Small intestine (tissue), 7 donors: ENCODE data around the gene S100A8. TPM values are rescaled to one million over a fixed set of nuclear protein-coding genes. Genes with fewer than 3 reads are reported as not detected.
"Not testable (repeated sequence)": the region's sequence is repeated elsewhere in the genome, so short reads cannot be mapped to it uniquely, and the experiment has no call there.

Experiments used
- DNase-seq, 2 donors: peaks; one replicate each; pipeline versions ENCODE4 v3.0.0 to v3.0.0-alpha.2; 2013
- FAIRE-seq: peaks from 2 replicates; lab custom pipeline; 2012; peaks lifted over from hg19 to GRCh38; lab: Jason Lieb, UNC
- H3K27ac ChIP-seq, 3 donors: one replicate each; pipeline ENCODE4 v1.5.1; 2013; ENCODE audit warnings: low read length in 2 of 3, mild to moderate bottlenecking in 2 of 3, control low read depth in 1 of 3, inconsistent platforms in 1 of 3, low read depth in 1 of 3, moderate library complexity in 1 of 3
- H3K27me3 ChIP-seq, 3 donors: one replicate each; pipeline ENCODE4 v1.6.1; 2013; ENCODE audit warnings: low read length in 3 of 3, inconsistent platforms in 1 of 3; ENCODE audit not compliant: control insufficient read depth in 3 of 3, insufficient read depth in 3 of 3
- H3K36me3 ChIP-seq, 3 donors: one replicate each; pipeline ENCODE4 v1.6.1; 2013; ENCODE audit warnings: low read length in 3 of 3, inconsistent platforms in 1 of 3, low read depth in 1 of 3, mild to moderate bottlenecking in 1 of 3, moderate library complexity in 1 of 3; ENCODE audit not compliant: control insufficient read depth in 3 of 3, insufficient read depth in 2 of 3
- H3K4me1 ChIP-seq, 3 donors: one replicate each; pipeline ENCODE4 v1.6.1; 2013; ENCODE audit warnings: low read length in 2 of 3, inconsistent platforms in 1 of 3, low read depth in 1 of 3, mild to moderate bottlenecking in 1 of 3, moderate library complexity in 1 of 3; ENCODE audit not compliant: control insufficient read depth in 3 of 3, insufficient read depth in 2 of 3
- H3K4me3 ChIP-seq, 3 donors: one replicate each; pipeline ENCODE4 v1.5.1; 2013; ENCODE audit warnings: low read length in 3 of 3, control low read depth in 1 of 3, inconsistent platforms in 1 of 3, low read depth in 1 of 3, mild to moderate bottlenecking in 1 of 3, moderate library complexity in 1 of 3
- H3K9me3 ChIP-seq, 2 donors: one replicate each; pipeline ENCODE4 v1.6.1; 2013; ENCODE audit warnings: low read depth in 1 of 2, low read length in 1 of 2; ENCODE audit not compliant: control insufficient read depth in 2 of 2, insufficient read depth in 1 of 2
- WGBS, 3 donors: extraction: QIAGEN DNeasy Blood & Tissue Kit; methylation state at CpG; one replicate each; pipeline ENCODE4 v1.1.7; 2013; 5-methylcytosine and 5-hydroxymethylcytosine counted together
- polyA plus RNA-seq, 4 donors: library from polyadenylated mRNA; stranded (reverse) in 3 of 4; unstranded in 1 of 4; fragments of 200-250 nt in 3 of 4; fragments of 120-200 nt in 1 of 4; gene quantifications; one replicate each; pipeline versions ENCODE4 v1.2.1 to v1.2.3, GENCODE V29; 2013
- donor health status: healthy with polysubstance abuse.
- donor health status: control.
- donor health status: control.
- donor health status: Bipolar disorder and iron deficiency.
- donor health status: healthy.

S100A8 gene
- polyA plus RNA-seq, 4 donors, result 10.2 to 208 (median 86.3) TPM

GRCh38 chr1:153422450-153423068 lies 31.7 kb upstream of the S100A8 start:
- Histone ChIP-seq H3K27me3 (peaks cover 0 to 4% (median 0%) of the 10 kb centered on the region in 3 donors), H3K36me3 (no peaks in the 10 kb centered on the region), H3K4me3 (no peak overlapping the region), H3K9me3 (no peaks in the 10 kb centered on the region), H3K4me1 (no peaks in the 10 kb centered on the region), H3K27ac (no peak overlapping the region)
- WGBS, 3 donors, result 5 to 10% (median 10%) methylated on average over 6 of the region's 6 CpGs
- FAIRE-seq (no peak), DNase-seq (peak; percentile 61 to 83)

- H3K4me1 ChIP-seq, result no peaks in the 10 kb centered on the region
- no peaks in the 10 kb centered on the region for H3K9me3 ChIP-seq
- H3K36me3 ChIP-seq, result no peaks in the 10 kb centered on the region
- H3K27ac ChIP-seq, result no peak overlapping the region
- WGBS, 3 donors, result 61 to 71% (median 70%) methylated on average over 2 of the region's 2 CpGs
- FAIRE-seq (no peak), DNase-seq (no peak)
- H3K27me3 ChIP-seq, result peaks cover 0 to 4% (median 0%) of the 10 kb centered on the region in 3 donors
- H3K4me3 ChIP-seq, result no peak overlapping the region
Measured at GRCh38 chr1:153420306-153420705, 29.4 kb upstream of the S100A8 start.

DNA sequence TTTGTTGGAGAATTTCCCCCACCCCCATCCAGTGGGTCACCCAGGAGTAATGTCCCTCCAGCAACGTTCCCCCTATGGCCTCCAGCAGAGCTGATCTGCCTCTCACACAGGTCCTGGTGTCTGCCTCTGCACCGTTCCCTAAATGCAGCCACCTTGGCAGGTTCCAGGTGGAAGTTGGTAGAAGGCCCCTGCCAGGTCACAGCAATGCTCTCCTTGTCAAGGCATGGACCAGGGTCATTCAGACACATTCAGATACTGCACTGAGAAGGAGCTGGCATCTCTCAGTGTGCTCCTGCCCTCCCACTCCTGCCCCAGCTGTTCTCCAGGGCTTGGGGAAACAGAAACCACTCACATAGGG lies 28.5 kb upstream of the S100A8 start:
- not testable (repeated sequence) for H3K4me1 ChIP-seq, FAIRE-seq, H3K9me3 ChIP-seq, H3K36me3 ChIP-seq, H3K27me3 ChIP-seq, H3K27ac ChIP-seq, DNase-seq, H3K4me3 ChIP-seq
- WGBS, 3 donors, result 46 to 54% (median 51%) methylated on average over 2 of the region's 2 CpGs

GRCh38 chr1:153418758-153419435 lies 28.0 kb upstream of the S100A8 start:
- not testable (repeated sequence) for FAIRE-seq, H3K27me3 ChIP-seq, H3K4me3 ChIP-seq, H3K27ac ChIP-seq, H3K36me3 ChIP-seq, H3K4me1 ChIP-seq, DNase-seq, H3K9me3 ChIP-seq
- WGBS, 3 donors, result 49 to 66% (median 53%) methylated on average over 7 of the region's 7 CpGs

- WGBS, 3 donors, result 73 to 80% (median 76%) methylated on average over 12 of the region's 12 CpGs
- Histone ChIP-seq H3K36me3 (no peaks in the 10 kb centered on the region), H3K27ac (no peak overlapping the region), H3K4me3 (no peak overlapping the region), H3K9me3 (no peaks in the 10 kb centered on the region), H3K27me3 (peaks cover 0 to 4% (median 0%) of the 10 kb centered on the region in 3 donors), H3K4me1 (no peaks in the 10 kb centered on the region)
- no peak for DNase-seq
- FAIRE-seq, result no peak
Measured at GRCh38 chr1:153417136-153417888, 26.4 kb upstream of the S100A8 start.

DNA sequence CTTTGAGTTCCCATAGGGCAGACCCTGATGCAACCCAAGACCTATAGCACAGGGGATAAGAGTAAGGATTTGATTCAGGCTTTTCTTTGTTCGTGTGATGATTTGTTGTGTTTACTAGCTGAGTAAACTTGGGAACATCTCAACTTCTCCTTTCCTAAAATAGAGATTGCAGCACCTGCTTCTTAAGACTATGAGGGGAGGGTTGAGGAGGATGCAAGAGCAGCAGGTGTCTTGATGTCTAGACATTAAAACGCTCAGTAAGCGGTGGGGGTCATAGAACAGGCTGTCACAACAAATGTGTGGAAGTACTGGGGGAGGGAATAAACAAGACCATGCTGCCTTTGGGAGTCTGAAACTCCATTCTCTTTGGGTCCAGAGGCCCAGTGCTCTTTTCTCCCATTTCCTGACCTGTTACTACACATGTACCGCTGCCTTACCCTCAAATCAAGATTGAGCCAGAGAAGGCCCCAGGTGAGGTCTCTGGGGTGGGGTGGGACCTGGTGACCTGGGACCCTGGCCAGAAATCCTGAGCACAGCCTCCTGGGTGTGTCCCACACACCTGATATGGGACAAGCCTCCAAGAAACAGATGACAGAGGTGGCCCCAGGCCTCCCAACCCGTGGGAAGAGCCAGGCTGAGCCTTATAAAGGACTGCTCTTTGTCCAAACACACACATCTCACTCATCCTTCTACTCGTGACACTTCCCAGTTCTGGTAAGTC lies 25.1 kb upstream of the S100A8 start, which contains the start of gene S100A7A:
Gene S100A7A, plus strand, starts transcription at position 671 of the 721 bp plus-strand sequence. CDS start 1,563 bp downstream, outside the sequence.
- DNase-seq, result no peak
- Histone ChIP-seq H3K4me3 (no peak within 1 kb of the TSS), H3K4me1 (no peaks in the 10 kb centered on the region), H3K36me3 (no peaks in the 10 kb centered on the region), H3K9me3 (no peaks in the 10 kb centered on the region), H3K27me3 (peaks cover 0 to 4% (median 0%) of the 10 kb centered on the region in 3 donors), H3K27ac (no peak within 1 kb of the TSS)
- WGBS, 3 donors, result 56 to 64% (median 62%) methylated on average over 6 of the region's 6 CpGs
- FAIRE-seq, result no peak

DNA sequence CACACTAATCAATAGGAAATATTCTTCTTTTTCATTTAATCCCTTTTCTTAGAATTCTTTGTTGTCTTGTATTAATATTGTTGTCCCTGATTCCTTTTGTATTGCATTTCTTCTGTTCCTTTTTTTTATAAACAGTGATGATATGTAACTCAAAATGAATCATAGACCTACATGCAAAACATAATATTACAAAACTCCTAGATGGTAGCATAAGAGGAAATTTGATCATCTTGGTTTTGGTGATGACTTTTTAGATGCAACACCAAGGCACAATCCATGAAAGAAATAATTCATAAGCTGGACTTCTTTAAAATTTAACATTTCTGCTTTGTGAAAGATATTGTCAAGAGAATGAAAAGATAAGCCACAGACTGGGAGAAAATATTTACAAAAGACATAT lies 23.1 kb upstream of the S100A8 start:
- H3K4me1 ChIP-seq, H3K27ac ChIP-seq, FAIRE-seq, DNase-seq, H3K9me3 ChIP-seq, H3K4me3 ChIP-seq, H3K27me3 ChIP-seq, H3K36me3 ChIP-seq: not testable (repeated sequence)

- not testable (repeated sequence) for H3K4me1 ChIP-seq, H3K36me3 ChIP-seq, H3K27ac ChIP-seq, H3K9me3 ChIP-seq, FAIRE-seq, H3K27me3 ChIP-seq, DNase-seq, H3K4me3 ChIP-seq
- WGBS, 3 donors, result 45 to 54% (median 51%) methylated on average over 11 of the region's 11 CpGs
Measured at GRCh38 chr1:153407274-153407673, 16.4 kb upstream of the S100A8 start.
